Measurements from ENCODE around the gene DNAH6.

DNA sequence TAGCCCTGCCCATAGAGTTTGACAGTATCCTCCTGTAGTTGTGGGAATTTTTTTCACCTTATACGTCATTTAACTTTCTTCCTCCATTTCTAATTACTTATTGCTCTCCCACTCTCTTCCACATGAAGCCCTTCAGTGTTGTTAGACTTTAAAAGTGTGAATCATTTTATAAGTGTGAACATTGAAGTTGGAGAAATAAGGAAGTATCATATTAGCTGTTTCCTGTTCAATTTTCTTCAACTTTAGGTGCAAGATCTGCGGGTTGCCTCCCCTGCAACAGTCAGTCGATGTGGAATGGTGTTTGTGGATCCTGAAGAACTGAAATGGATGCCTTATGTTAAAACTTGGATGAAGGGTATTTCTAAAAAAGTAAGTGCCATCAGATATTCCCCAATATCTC is 138.1 kb downstream of the DNAH6 start:
- no peak for TF ChIP-seq CTCF (IDR thresholded peaks at IDR 0.05; ENCODE audit: borderline replicate concordance, extremely low read depth, low read length, poor library complexity, severe bottlenecking)
- no peak for TF ChIP-seq EZH2 (IDR thresholded peaks at IDR 0.05; ENCODE audit: borderline replicate concordance, low read depth, low read length, severe bottlenecking)

All from DND-41 (cell line).